Fibroblast of skin of left quadriceps (primary cell): ENCODE measurements around the gene SORT1.

Source experiments
- DNase-seq, 2 experiments: peaks; one replicate each; pipeline ENCODE4 v3.0.0-alpha.2; 2013; ENCODE audit warnings: low read depth in 2 of 2

The SORT1 gene

GRCh38 chr1:109274533-109275476 lies 122.9 kb downstream of the SORT1 start:
- DNase-seq, result no peak

DNA sequence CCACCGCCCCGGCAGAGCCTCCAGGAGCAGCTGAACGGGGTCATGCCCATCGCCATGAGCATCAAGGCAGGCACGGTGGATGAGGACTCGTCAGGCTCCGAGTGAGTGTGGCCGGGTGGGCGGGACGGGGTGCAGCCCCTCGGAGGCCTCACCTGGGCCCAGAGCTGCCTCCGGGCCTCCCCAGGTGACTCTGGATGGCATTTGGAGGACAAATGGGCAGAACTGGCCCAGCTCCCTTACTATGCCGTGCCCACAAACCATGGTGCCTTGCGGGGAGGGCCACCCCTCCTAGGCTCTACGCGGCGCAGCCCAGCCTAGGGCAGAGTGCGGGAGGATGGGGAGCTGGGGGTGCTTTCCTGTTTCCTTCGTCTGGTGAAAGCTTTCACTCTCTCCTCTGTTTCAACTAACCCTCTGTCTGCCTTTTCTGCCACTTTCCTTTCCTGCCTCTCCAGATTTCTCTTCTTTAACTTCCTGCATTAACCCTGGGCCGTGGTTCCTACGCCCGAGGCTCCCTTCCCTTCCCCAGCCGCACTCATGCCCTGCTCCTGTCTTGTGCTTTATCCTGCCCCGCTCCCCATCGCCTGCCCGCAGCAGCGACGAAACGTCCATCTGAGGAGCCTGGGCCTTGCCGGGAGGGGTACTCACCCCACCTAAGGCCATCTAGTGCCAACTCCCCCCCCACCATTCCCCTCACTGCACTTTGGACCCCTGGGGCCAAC lies 124.0 kb downstream of the SORT1 start:
- no peak for DNase-seq

- DNase-seq, result no peak
Measured at GRCh38 chr1:109272831-109273547, 124.7 kb downstream of the SORT1 start.

DNA sequence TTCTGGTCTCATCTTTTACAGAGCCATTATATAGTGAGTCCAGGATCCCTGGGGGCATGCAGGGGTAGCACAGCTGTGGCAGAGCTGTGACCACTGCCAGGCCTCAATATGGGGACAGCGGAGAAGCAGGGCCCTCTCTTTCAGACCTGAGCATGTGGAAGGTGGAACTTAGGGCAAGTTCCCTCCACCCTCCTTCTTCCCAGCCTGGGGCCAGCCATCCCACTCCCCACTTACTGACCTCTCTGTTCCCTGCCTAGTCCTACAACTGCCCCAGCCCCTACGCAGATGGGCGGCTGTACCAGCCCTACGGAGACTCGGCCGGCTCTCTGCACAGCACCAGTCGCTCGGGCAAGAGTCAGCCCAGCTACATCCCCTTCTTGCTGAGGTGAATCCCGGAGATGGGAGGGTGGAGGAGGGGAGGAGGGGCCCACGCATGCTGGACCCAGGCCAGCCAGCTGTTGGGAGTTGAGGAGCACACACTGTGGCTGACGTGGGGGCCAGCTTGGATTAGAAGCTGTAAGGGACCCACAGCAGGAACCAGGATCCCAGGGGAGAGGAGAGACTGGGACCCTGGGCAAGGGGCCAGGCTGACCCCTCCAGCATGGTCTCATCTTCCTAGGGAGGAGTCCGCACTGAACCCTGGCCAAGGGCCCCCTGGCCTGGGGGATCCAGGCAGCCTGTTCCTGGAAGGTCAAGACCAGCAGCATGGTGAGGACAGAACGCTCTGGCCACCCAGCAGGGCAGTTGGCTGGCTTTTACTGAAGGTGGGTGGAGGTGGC lies 125.5 kb downstream of the SORT1 start:
- DNase-seq, result no peak

DNA sequence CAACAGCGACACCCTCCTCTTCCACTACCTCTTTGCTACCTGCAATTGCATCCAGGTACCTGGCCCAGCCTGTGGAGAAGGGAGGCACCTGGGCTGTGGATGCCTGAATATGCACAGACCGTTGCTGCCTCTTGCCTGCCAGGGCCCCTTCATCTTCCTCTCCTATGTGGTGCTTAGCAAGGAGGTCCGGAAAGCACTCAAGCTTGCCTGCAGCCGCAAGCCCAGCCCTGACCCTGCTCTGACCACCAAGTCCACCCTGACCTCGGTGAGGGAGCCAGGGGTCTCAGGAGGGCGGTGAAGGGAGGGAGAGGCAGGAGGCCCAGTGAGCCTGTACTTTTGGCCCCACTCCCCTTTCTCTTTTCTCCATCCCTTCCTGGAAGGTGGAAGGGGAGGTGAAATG lies 126.3 kb downstream of the SORT1 start:
- DNase-seq, result no peak

DNA sequence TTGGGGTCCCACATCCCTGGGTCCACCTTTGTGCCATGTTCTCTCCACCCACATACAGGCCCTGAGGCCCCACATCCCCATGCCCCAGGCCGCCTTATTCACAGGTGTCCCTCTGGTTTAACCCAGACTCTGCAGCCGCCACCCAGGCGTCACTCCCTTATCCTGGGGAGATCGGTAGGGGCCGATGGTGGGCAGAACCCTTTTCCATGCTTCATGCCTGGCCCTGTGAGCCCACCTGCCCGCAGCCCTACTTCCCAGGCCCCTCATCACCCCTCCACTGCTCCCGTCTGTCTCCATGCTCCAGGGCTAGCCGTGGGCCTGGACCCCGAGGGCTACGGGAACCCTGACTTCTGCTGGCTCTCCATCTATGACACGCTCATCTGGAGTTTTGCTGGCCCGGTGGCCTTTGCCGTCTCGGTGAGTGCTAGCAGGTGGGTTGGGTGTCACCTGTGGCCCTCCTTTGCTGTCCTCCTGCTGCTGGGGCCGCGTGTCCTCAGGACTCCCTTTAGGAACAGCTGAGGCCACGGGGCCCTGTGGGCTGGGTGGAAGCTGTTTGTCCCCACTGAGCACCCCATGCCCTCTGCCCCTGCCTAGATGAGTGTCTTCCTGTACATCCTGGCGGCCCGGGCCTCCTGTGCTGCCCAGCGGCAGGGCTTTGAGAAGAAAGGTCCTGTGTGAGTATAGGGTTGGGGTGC lies 126.9 kb downstream of the SORT1 start:
- DNase-seq, result no peak

GRCh38 chr1:109269981-109270622 lies 127.6 kb downstream of the SORT1 start:
- no peak for DNase-seq

- DNase-seq, result no peak
Measured at GRCh38 chr1:109269212-109269980, 128.3 kb downstream of the SORT1 start.

- no peak for DNase-seq
Measured at GRCh38 chr1:109268431-109269211, 129.1 kb downstream of the SORT1 start.

DNA sequence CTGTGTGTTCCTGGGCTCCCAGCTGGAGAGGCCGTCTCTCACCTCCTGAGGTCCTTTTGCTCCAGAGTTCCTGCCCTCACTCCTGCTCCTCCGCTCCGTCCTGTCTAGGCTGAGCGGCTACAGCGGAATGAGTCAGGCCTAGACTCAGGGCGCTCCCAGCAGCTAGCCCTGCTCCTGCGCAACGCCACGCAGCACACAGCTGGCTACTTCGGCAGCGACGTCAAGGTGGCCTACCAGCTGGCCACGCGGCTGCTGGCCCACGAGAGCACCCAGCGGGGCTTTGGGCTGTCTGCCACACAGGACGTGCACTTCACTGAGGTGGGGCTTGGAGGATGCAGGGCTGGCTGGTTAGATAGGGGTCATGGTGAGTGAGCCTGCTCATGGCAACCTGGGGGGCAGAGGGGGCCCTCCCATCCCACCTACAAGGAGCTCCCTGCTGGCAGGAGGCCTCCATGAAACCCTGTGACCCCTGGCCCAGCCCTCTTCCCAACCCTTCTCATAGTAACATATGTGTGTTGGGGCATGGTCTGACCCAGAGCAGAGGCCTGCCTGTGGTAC lies 129.9 kb downstream of the SORT1 start:
- DNase-seq, result no peak

DNA sequence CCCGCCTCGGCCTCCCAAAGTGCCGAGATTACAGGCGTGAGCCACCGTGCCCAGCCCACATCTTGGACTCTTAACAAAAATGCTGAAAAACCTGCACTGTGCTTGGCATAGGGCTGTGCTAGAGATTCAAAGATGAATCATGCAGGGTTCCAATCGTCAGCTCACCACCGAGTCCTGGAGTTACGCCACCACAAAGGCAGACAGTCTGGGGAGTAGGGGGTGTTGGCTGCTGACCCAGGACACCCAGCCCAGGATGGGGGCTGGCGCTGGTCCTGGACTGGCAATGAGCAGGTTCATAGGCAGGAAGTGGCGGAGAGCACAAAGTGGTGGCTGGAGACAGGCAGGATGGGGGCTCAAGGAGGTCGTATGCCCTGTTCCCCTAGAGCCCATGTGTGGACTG lies 130.8 kb downstream of the SORT1 start:
- no peak for DNase-seq

DNA sequence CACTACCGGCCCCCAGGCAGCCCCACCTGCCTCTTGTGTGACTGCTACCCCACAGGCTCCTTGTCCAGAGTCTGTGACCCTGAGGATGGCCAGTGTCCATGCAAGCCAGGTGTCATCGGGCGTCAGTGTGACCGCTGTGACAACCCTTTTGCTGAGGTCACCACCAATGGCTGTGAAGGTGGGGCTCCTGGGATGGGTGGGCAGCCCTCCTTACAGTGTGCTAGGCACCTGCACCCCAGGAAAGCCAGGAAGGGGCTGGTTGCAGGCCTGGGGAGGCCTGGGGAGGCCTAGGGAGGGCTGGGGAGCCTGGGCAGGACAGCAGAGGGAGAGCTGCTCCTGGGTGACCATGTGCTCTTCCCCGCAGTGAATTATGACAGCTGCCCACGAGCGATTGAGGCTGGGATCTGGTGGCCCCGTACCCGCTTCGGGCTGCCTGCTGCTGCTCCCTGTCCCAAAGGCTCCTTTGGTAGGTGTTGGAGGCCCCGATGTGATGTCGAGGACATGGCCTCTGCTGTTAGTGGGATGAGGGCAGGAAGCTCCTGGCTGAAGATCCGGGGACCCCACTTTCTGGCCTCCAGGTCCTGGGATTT lies 131.9 kb downstream of the SORT1 start:
- DNase-seq, result no peak

DNA sequence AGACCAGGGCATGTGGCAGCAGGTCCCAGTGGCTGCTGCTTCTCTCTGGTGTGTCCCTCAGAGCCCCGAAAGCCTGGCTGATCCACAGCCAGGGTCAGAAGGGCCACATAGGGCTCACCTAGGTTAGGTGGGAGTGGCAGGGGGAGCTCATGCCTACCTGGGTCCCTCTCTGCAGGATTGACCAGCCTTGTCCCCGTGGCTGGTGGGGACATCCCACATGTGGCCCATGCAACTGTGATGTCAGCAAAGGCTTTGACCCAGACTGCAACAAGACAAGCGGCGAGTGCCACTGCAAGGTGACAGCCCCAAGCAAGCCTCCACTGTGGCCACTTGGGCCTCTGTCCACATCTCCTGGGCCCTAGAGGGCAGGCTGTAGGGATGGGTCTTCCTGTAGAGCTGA lies 132.7 kb downstream of the SORT1 start:
- no peak for DNase-seq

- no peak for DNase-seq
Measured at GRCh38 chr1:109264379-109264755, 133.4 kb downstream of the SORT1 start.

GRCh38 chr1:109263597-109264378 lies 133.9 kb downstream of the SORT1 start:
- DNase-seq, result no peak

- no peak for DNase-seq
Measured at GRCh38 chr1:109263234-109263596, 134.5 kb downstream of the SORT1 start.

DNA sequence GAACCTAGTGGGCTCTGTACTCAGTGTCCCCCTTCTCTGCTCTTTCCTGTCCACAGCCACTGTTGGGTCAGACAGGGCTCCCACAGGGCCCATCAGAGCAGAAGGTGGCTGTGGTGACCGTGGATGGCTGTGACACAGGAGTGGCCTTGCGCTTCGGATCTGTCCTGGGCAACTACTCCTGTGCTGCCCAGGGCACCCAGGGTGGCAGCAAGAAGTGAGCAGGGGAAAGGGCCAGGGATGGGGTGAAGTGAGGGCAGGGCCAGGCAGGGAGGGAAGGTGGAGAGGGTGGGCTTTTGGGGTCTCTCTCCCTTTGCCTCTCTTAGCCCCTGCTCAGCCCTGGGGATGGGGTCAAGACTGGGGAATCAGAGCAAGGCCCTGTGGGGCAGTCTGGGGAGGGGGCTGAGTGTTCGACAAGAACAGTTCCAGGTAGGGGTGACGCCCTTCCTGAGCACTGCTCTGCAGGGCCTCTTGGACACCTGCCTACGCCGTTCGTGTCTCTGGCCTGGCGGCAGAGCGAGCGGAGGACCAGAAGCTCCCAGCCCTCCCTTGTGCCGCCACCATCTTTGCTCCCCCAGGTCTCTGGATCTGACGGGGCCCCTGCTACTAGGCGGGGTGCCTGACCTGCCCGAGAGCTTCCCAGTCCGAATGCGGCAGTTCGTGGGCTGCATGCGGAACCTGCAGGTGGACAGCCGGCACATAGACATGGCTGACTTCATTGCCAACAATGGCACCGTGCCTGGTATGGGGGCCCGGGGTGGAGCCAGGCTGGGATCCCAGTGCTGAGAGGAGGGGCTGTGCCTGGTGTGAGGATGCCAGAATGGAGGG lies 135.3 kb downstream of the SORT1 start:
- no peak for DNase-seq
